ENCODE measurements around the gene VEGFA. TPM values are rescaled to one million over a fixed set of nuclear protein-coding genes. Genes with fewer than 3 reads are reported as not detected.

VEGFA gene
- total RNA-seq, 1 experiment from 2014 or later, result 55.6 TPM

- no peak for DNase-seq (ENCODE audit: low spot score)
Observed at GRCh38 chr6:43772681-43773049, 2.7 kb downstream of the VEGFA start.

- DNase-seq (ENCODE audit: low spot score), result peak; percentile 77
Observed at GRCh38 chr6:43773050-43773979, 3.3 kb downstream of the VEGFA start.

- DNase-seq (ENCODE audit: low spot score), result no peak
Observed at GRCh38 chr6:43773980-43774775, 4.2 kb downstream of the VEGFA start.

- DNase-seq (ENCODE audit: low spot score), result peak; percentile 73
Observed at GRCh38 chr6:43774776-43775534, 4.9 kb downstream of the VEGFA start.

- DNase-seq (ENCODE audit: low spot score), result no peak
Observed at GRCh38 chr6:43775535-43775885, 5.5 kb downstream of the VEGFA start.

GRCh38 chr6:43776115-43776798 is 6.2 kb downstream of the VEGFA start:
- DNase-seq (ENCODE audit: low spot score), result no peak

- no peak for DNase-seq (ENCODE audit: low spot score)
Observed at GRCh38 chr6:43776799-43777776, 7.1 kb downstream of the VEGFA start.

- DNase-seq (ENCODE audit: low spot score), result no peak
Observed at GRCh38 chr6:43778131-43778855, 8.3 kb downstream of the VEGFA start.

GRCh38 chr6:43778976-43779851 is 9.2 kb downstream of the VEGFA start:
- DNase-seq (ENCODE audit: low spot score), result no peak

GRCh38 chr6:43779852-43780236 is 9.8 kb downstream of the VEGFA start:
- DNase-seq (ENCODE audit: low spot score), result no peak

- DNase-seq (ENCODE audit: low spot score), result no peak
Observed at GRCh38 chr6:43780293-43780692, 10.3 kb downstream of the VEGFA start.

- DNase-seq (ENCODE audit: low spot score), result no peak
Observed at GRCh38 chr6:43780941-43781928, 11.2 kb downstream of the VEGFA start.

- DNase-seq (ENCODE audit: low spot score), result no peak
Observed at GRCh38 chr6:43781941-43782704, 12.1 kb downstream of the VEGFA start.

- DNase-seq (ENCODE audit: low spot score), result no peak
Observed at GRCh38 chr6:43782764-43783513, 12.9 kb downstream of the VEGFA start.

- DNase-seq (ENCODE audit: low spot score), result no peak
Observed at GRCh38 chr6:43784049-43784855, 14.2 kb downstream of the VEGFA start.
